ENCODE measurements around the gene ZNF19.
A peak's percentile ranks its signal among the peaks of the same experiment; 100 is the strongest.

The ZNF19 gene

GRCh38 chr16:71443714-71444113 lies 45.4 kb downstream of the ZNF19 start:
- Histone ChIP-seq H3K27me3 (ENCODE audit: insufficient read depth, low read length) (peaks cover 13% of the 10 kb centered on the region), H3K4me3 (ENCODE audit: low read depth, low read length) (no peak overlapping the region), H3K79me2 (ENCODE audit: control insufficient read depth, insufficient read depth, low read length, unreplicated experiment) (no peaks in the 10 kb centered on the region), H3K4me1 (ENCODE audit: control insufficient read depth, insufficient read depth, low read length, unreplicated experiment) (no peaks in the 10 kb centered on the region), H3K36me3 (ENCODE audit: insufficient read depth, low read length) (peaks cover 22% of the 10 kb centered on the region), H2AFZ (ENCODE audit: low read length, unreplicated experiment) (no peak overlapping the region), H3K27ac (ENCODE audit: low read depth, low read length) (no peak overlapping the region)

- Histone ChIP-seq H3K36me3 (ENCODE audit: insufficient read depth, low read length) (peaks cover 5% of the 10 kb centered on the region), H2AFZ (ENCODE audit: low read length, unreplicated experiment) (no peak within 1 kb of the TSS), H3K27ac (ENCODE audit: low read depth, low read length) (no peak within 1 kb of the TSS), H3K4me1 (ENCODE audit: control insufficient read depth, insufficient read depth, low read length, unreplicated experiment) (no peaks in the 10 kb centered on the region), H3K27me3 (ENCODE audit: insufficient read depth, low read length) (peaks cover 25% of the 10 kb centered on the region), H3K4me3 (ENCODE audit: low read depth, low read length) (peak within 1 kb of the TSS; percentile 43; the same call in 1 of the 2 replicates), H3K79me2 (ENCODE audit: control insufficient read depth, insufficient read depth, low read length, unreplicated experiment) (no peaks in the 10 kb centered on the region)
These were observed 47.1 kb downstream of the ZNF19 start, which contains the start of gene TLE7 for GRCh38 chr16:71442051-71442440. TLE7 (minus strand) TSS chr16:71442054; CDS start chr16:71433324, 8,730 bp downstream.

- no peaks in the 10 kb centered on the region for H3K4me1 ChIP-seq (ENCODE audit: control insufficient read depth, insufficient read depth, low read length, unreplicated experiment)
- no peak overlapping the region for H2AFZ ChIP-seq (ENCODE audit: low read length, unreplicated experiment)
- no peaks in the 10 kb centered on the region for H3K79me2 ChIP-seq (ENCODE audit: control insufficient read depth, insufficient read depth, low read length, unreplicated experiment)
- no peak overlapping the region for H3K27ac ChIP-seq (ENCODE audit: low read depth, low read length)
- no peaks in the 10 kb centered on the region for H3K36me3 ChIP-seq (ENCODE audit: insufficient read depth, low read length)
- peaks cover 25% of the 10 kb centered on the region for H3K27me3 ChIP-seq (ENCODE audit: insufficient read depth, low read length)
- H3K4me3 ChIP-seq (ENCODE audit: low read depth, low read length), result peak overlapping the region; percentile 43; the same call in 1 of the 2 replicates
These were observed 47.6 kb downstream of the ZNF19 start for GRCh38 chr16:71441348-71442050.

- peaks cover 28% of the 10 kb centered on the region for H3K27me3 ChIP-seq (ENCODE audit: insufficient read depth, low read length)
- H2AFZ ChIP-seq (ENCODE audit: low read length, unreplicated experiment), result no peak overlapping the region
- H3K4me1 ChIP-seq (ENCODE audit: control insufficient read depth, insufficient read depth, low read length, unreplicated experiment), result no peaks in the 10 kb centered on the region
- H3K79me2 ChIP-seq (ENCODE audit: control insufficient read depth, insufficient read depth, low read length, unreplicated experiment), result no peaks in the 10 kb centered on the region
- no peak overlapping the region for H3K27ac ChIP-seq (ENCODE audit: low read depth, low read length)
- no peak overlapping the region for H3K4me3 ChIP-seq (ENCODE audit: low read depth, low read length)
- H3K36me3 ChIP-seq (ENCODE audit: insufficient read depth, low read length), result no peaks in the 10 kb centered on the region
These were observed 48.3 kb downstream of the ZNF19 start for GRCh38 chr16:71440669-71441347.

GRCh38 chr16:71439523-71439922 lies 49.6 kb downstream of the ZNF19 start:
- H3K79me2 ChIP-seq (ENCODE audit: control insufficient read depth, insufficient read depth, low read length, unreplicated experiment), result no peaks in the 10 kb centered on the region
- no peak overlapping the region for H2AFZ ChIP-seq (ENCODE audit: low read length, unreplicated experiment)
- peaks cover 32% of the 10 kb centered on the region for H3K27me3 ChIP-seq (ENCODE audit: insufficient read depth, low read length)
- H3K4me3 ChIP-seq (ENCODE audit: low read depth, low read length), result no peak overlapping the region
- no peaks in the 10 kb centered on the region for H3K4me1 ChIP-seq (ENCODE audit: control insufficient read depth, insufficient read depth, low read length, unreplicated experiment)
- H3K36me3 ChIP-seq (ENCODE audit: insufficient read depth, low read length), result no peaks in the 10 kb centered on the region
- no peak overlapping the region for H3K27ac ChIP-seq (ENCODE audit: low read depth, low read length)

GRCh38 chr16:71436473-71436872 lies 52.7 kb downstream of the ZNF19 start:
- H3K4me3 ChIP-seq (ENCODE audit: low read depth, low read length), result no peak overlapping the region
- no peaks in the 10 kb centered on the region for H3K4me1 ChIP-seq (ENCODE audit: control insufficient read depth, insufficient read depth, low read length, unreplicated experiment)
- H3K36me3 ChIP-seq (ENCODE audit: insufficient read depth, low read length), result no peaks in the 10 kb centered on the region
- peaks cover 38% of the 10 kb centered on the region for H3K27me3 ChIP-seq (ENCODE audit: insufficient read depth, low read length)
- no peak overlapping the region for H2AFZ ChIP-seq (ENCODE audit: low read length, unreplicated experiment)
- no peaks in the 10 kb centered on the region for H3K79me2 ChIP-seq (ENCODE audit: control insufficient read depth, insufficient read depth, low read length, unreplicated experiment)
- no peak overlapping the region for H3K27ac ChIP-seq (ENCODE audit: low read depth, low read length)

GRCh38 chr16:71432906-71433305 lies 56.2 kb downstream of the ZNF19 start:
- Histone ChIP-seq H3K4me1 (ENCODE audit: control insufficient read depth, insufficient read depth, low read length, unreplicated experiment) (no peaks in the 10 kb centered on the region), H3K79me2 (ENCODE audit: control insufficient read depth, insufficient read depth, low read length, unreplicated experiment) (no peaks in the 10 kb centered on the region), H3K27ac (ENCODE audit: low read depth, low read length) (no peak overlapping the region), H3K27me3 (ENCODE audit: insufficient read depth, low read length) (peaks cover 32% of the 10 kb centered on the region), H3K36me3 (ENCODE audit: insufficient read depth, low read length) (no peaks in the 10 kb centered on the region), H3K4me3 (ENCODE audit: low read depth, low read length) (no peak overlapping the region), H2AFZ (ENCODE audit: low read length, unreplicated experiment) (no peak overlapping the region)

- no peak overlapping the region for H3K4me3 ChIP-seq (ENCODE audit: low read depth, low read length)
- H3K36me3 ChIP-seq (ENCODE audit: insufficient read depth, low read length), result no peaks in the 10 kb centered on the region
- no peak overlapping the region for H3K27ac ChIP-seq (ENCODE audit: low read depth, low read length)
- H2AFZ ChIP-seq (ENCODE audit: low read length, unreplicated experiment), result no peak overlapping the region
- H3K4me1 ChIP-seq (ENCODE audit: control insufficient read depth, insufficient read depth, low read length, unreplicated experiment), result no peaks in the 10 kb centered on the region
- peaks cover 25% of the 10 kb centered on the region for H3K27me3 ChIP-seq (ENCODE audit: insufficient read depth, low read length)
- no peaks in the 10 kb centered on the region for H3K79me2 ChIP-seq (ENCODE audit: control insufficient read depth, insufficient read depth, low read length, unreplicated experiment)
These were observed 57.1 kb downstream of the ZNF19 start for GRCh38 chr16:71431991-71432390.

- Histone ChIP-seq H3K27ac (ENCODE audit: low read depth, low read length) (no peak overlapping the region), H3K4me1 (ENCODE audit: control insufficient read depth, insufficient read depth, low read length, unreplicated experiment) (no peaks in the 10 kb centered on the region), H3K27me3 (ENCODE audit: insufficient read depth, low read length) (peaks cover 25% of the 10 kb centered on the region), H3K79me2 (ENCODE audit: control insufficient read depth, insufficient read depth, low read length, unreplicated experiment) (no peaks in the 10 kb centered on the region), H3K36me3 (ENCODE audit: insufficient read depth, low read length) (no peaks in the 10 kb centered on the region), H2AFZ (ENCODE audit: low read length, unreplicated experiment) (no peak overlapping the region), H3K4me3 (ENCODE audit: low read depth, low read length) (no peak overlapping the region)
These were observed 57.9 kb downstream of the ZNF19 start for GRCh38 chr16:71431176-71431575.

- Histone ChIP-seq H2AFZ (ENCODE audit: low read length, unreplicated experiment) (no peak overlapping the region), H3K79me2 (ENCODE audit: control insufficient read depth, insufficient read depth, low read length, unreplicated experiment) (no peaks in the 10 kb centered on the region), H3K4me3 (ENCODE audit: low read depth, low read length) (no peak overlapping the region), H3K4me1 (ENCODE audit: control insufficient read depth, insufficient read depth, low read length, unreplicated experiment) (no peaks in the 10 kb centered on the region), H3K27me3 (ENCODE audit: insufficient read depth, low read length) (peaks cover 26% of the 10 kb centered on the region), H3K36me3 (ENCODE audit: insufficient read depth, low read length) (no peaks in the 10 kb centered on the region), H3K27ac (ENCODE audit: low read depth, low read length) (no peak overlapping the region)
These were observed 58.4 kb downstream of the ZNF19 start for GRCh38 chr16:71430744-71431143.

GRCh38 chr16:71429581-71429980 lies 59.5 kb downstream of the ZNF19 start:
- Histone ChIP-seq H3K4me3 (ENCODE audit: low read depth, low read length) (no peak overlapping the region), H3K79me2 (ENCODE audit: control insufficient read depth, insufficient read depth, low read length, unreplicated experiment) (no peaks in the 10 kb centered on the region), H3K4me1 (ENCODE audit: control insufficient read depth, insufficient read depth, low read length, unreplicated experiment) (no peaks in the 10 kb centered on the region), H2AFZ (ENCODE audit: low read length, unreplicated experiment) (no peak overlapping the region), H3K27me3 (ENCODE audit: insufficient read depth, low read length) (peaks cover 33% of the 10 kb centered on the region), H3K27ac (ENCODE audit: low read depth, low read length) (no peak overlapping the region), H3K36me3 (ENCODE audit: insufficient read depth, low read length) (no peaks in the 10 kb centered on the region)

All from ACC112 (cell line).